Testis (tissue), 3 donors: ENCODE measurements around the gene ST6GAL1. TPM values are rescaled to one million over a fixed set of nuclear protein-coding genes. Genes with fewer than 3 reads are reported as not detected.

Experiments used
- DNase-seq: peaks from one replicate; pipeline ENCODE4 v3.0.0-alpha.2; 2019
- H3K27ac ChIP-seq, 2 donors: fragments of 200-600 bp; sonication (generic); one replicate each; pipeline ENCODE4 v1.5.1; 2019
- H3K27me3 ChIP-seq: fragments of 200-600 bp; sonication (generic); one replicate; pipeline ENCODE4 v1.5.1; 2019
- H3K36me3 ChIP-seq: fragments of 200-600 bp; sonication (generic); one replicate; pipeline ENCODE4 v1.5.1; 2017; ENCODE audit warnings: low read depth; ENCODE audit errors: missing control alignments
- H3K4me1 ChIP-seq: fragments of 200-600 bp; sonication (generic); one replicate; pipeline ENCODE4 v1.5.1; 2019
- H3K4me3 ChIP-seq, 2 donors: fragments of 200-600 bp; sonication (generic); one replicate each; pipeline ENCODE4 v1.5.1; 2017 to 2019
- H3K9me3 ChIP-seq: fragments of 200-600 bp; sonication (generic); one replicate; pipeline ENCODE4 v1.5.1; 2017
- POLR2A ChIP-seq: fragments of 450-650 bp; IDR thresholded peaks from one replicate; pipeline ENCODE4 v1.6.1; 2017; ENCODE audit warnings: antibody characterized with exemption, mild to moderate bottlenecking, moderate library complexity
- WGBS, 2 donors: methylation state at CpG; one replicate each; pipeline ENCODE4 v1.1.5; 2018; 5-methylcytosine and 5-hydroxymethylcytosine counted together
- intact Hi-C: fragments of 100-400 bp; cut with DNase I; formaldehyde crosslinking; loops from one replicate; pipeline ENCODE4 v1.15.1; 2023; ENCODE audit warnings: low total_unique reads
- polyA plus RNA-seq: library from polyadenylated mRNA; stranded (reverse); fragments of 350-450 nt; fragmentation: Illumina TruSeq; extraction: RNeasy Lipid Tissue Mini Kit (QIAGEN cat#74804); gene quantifications from one replicate; pipeline ENCODE4 v1.2.3, GENCODE V29; 2014; ENCODE audit warnings: low read depth, low replicate concordance; ENCODE audit not compliant: insufficient read depth
- total RNA-seq, 2 donors: library from RNA; depleted of rRNA; stranded (reverse); fragments of >200 nt; gene quantifications; one replicate each; pipeline ENCODE4 v1.2.3, GENCODE V29; 2016
- TF ChIP-seq, protein P1 (sequence below), 3 experiments: fragments of 450-650 bp in 2 of 3; fragments of 200-600 bp in 1 of 3; sonication (generic) in 1 of 3; IDR thresholded peaks; one replicate each; pipeline ENCODE4 v1.5.1; 2016 to 2019; ENCODE audit warnings: antibody characterized with exemption in 3 of 3, mild to moderate bottlenecking in 2 of 3, moderate library complexity in 1 of 3

Gene ST6GAL1
- total and polyA plus RNA-seq, 3 donors from 2014 or later = 12.8 to 26.3 (median 16.9) TPM

DNA sequence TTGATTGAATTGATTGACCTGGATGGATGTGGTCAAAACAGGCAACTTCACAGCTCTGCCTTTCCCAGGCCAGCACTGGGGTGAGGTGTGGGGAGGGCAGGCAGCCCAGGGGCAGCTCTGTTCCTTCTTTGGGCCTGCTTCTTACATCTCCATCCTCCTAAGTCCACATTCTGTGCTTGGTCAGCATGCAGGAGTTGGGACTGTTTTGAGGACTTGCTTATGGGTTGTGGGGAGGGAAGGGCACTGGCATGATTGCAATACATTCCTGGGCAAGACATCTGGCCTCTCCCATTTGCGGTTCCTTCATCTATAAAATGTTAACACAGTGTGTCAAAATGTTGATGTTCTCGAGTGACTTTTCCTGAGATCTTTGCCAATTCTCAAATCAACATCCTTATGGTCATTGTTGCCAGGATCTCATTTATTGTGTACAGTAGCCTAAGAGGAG, 84.1 kb downstream of the ST6GAL1 start:
- DNase-seq = no peak
- intact Hi-C loops = no loop called here
- H3K4me1 ChIP-seq = peaks cover 14% of the 10 kb centered on the region
- H3K36me3 ChIP-seq = no peaks in the 10 kb centered on the region
- no peak overlapping the region for H3K27ac ChIP-seq
- H3K4me3 ChIP-seq = no peak overlapping the region
- H3K9me3 ChIP-seq = no peaks in the 10 kb centered on the region
- WGBS, 2 donors = 40 to 53% methylated on average over 2 of the region's 2 CpGs
- TF ChIP-seq, protein P1, sequence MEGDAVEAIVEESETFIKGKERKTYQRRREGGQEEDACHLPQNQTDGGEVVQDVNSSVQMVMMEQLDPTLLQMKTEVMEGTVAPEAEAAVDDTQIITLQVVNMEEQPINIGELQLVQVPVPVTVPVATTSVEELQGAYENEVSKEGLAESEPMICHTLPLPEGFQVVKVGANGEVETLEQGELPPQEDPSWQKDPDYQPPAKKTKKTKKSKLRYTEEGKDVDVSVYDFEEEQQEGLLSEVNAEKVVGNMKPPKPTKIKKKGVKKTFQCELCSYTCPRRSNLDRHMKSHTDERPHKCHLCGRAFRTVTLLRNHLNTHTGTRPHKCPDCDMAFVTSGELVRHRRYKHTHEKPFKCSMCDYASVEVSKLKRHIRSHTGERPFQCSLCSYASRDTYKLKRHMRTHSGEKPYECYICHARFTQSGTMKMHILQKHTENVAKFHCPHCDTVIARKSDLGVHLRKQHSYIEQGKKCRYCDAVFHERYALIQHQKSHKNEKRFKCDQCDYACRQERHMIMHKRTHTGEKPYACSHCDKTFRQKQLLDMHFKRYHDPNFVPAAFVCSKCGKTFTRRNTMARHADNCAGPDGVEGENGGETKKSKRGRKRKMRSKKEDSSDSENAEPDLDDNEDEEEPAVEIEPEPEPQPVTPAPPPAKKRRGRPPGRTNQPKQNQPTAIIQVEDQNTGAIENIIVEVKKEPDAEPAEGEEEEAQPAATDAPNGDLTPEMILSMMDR (IDR thresholded peaks at IDR 0.05) = no peak
- H3K27me3 ChIP-seq = no peaks in the 10 kb centered on the region

DNA sequence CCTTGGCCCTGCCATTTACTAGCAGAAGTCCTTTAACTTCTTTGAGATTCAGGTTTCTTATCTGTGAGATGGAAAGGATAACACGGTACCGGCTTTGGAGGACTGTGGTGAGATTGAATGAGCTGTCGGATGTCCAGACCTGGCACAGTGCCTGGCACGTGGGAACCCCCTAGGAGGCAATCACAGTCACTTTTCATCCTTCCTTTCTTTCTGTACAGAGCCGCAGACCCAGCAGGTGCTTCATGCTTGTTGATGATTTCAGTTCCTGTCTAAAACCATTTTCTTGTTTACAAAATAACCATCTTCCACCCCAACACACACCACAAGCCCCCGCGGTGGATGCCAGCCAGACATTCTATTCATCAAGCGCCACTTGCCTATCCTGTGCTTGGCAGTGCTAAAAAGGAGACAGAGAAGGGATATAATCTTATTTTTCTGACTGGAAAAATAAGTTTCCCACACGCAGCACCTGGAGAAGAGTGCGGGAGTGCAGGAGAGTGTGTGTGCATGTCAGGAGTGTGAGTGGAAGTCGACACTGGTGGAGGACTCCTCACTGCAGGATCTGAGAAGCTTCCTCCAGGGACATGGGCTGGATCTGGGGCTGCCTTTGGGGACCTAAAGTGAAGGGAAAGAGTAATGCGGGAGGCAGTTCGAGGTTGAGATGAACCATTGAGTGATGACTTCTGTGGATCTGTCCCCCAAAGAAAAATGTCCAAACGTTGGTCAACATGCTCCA, 85.7 kb downstream of the ST6GAL1 start:
- DNase-seq = no peak
- Histone ChIP-seq H3K36me3 (no peaks in the 10 kb centered on the region), H3K4me3 (no peak overlapping the region), H3K4me1 (peaks cover 14% of the 10 kb centered on the region), H3K27me3 (no peaks in the 10 kb centered on the region), H3K27ac (no peak overlapping the region), H3K9me3 (no peaks in the 10 kb centered on the region)
- intact Hi-C loops = no loop called here
- TF ChIP-seq, protein P1 (IDR thresholded peaks at IDR 0.05) = no peak
- TF ChIP-seq POLR2A = no peak
- 81 to 82% methylated on average over 14 of the region's 14 CpGs for WGBS, 2 donors

DNA sequence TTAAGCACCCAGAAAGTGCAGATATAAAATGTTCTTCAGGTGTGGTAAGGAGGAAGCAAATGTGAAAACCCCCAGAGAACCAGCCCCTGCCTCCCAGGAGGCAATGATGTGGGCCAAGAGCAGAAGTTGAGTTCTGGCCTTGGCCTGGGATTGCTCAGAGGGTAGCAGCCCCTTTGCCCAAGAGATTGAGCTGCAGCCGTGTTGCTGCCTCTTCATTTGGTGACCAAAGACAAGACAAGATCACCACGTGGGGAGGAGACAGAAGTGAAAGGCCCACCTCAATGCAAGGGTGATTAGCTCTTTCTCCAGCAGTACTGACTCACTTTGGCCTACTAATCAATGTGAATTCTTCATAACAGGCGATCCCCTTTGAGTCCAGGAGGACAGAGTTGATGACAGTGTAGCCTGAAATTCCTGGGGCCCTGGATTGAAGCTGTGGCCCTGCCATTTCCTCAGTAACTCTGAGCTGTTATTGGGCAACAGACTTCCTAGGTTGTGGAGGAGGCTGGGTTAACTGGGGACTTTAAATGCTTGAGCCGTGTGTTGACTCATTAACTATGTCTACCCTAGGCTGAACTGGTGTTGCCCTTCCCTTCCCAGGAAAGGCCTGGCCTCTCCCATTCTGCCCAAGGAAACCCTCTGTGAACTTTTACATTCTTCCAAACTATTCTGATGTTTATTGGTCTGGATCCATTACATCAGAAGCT, 86.5 kb downstream of the ST6GAL1 start:
- intact Hi-C loops = no loop called here
- DNase-seq = no peak
- Histone ChIP-seq H3K27ac (no peak overlapping the region), H3K36me3 (no peaks in the 10 kb centered on the region), H3K4me3 (no peak overlapping the region), H3K9me3 (no peaks in the 10 kb centered on the region), H3K4me1 (peaks cover 14% of the 10 kb centered on the region), H3K27me3 (no peaks in the 10 kb centered on the region)
- TF ChIP-seq, protein P1 (IDR thresholded peaks at IDR 0.05) = no peak
- WGBS, 2 donors = 66 to 72% methylated on average over 4 of the region's 4 CpGs

DNA sequence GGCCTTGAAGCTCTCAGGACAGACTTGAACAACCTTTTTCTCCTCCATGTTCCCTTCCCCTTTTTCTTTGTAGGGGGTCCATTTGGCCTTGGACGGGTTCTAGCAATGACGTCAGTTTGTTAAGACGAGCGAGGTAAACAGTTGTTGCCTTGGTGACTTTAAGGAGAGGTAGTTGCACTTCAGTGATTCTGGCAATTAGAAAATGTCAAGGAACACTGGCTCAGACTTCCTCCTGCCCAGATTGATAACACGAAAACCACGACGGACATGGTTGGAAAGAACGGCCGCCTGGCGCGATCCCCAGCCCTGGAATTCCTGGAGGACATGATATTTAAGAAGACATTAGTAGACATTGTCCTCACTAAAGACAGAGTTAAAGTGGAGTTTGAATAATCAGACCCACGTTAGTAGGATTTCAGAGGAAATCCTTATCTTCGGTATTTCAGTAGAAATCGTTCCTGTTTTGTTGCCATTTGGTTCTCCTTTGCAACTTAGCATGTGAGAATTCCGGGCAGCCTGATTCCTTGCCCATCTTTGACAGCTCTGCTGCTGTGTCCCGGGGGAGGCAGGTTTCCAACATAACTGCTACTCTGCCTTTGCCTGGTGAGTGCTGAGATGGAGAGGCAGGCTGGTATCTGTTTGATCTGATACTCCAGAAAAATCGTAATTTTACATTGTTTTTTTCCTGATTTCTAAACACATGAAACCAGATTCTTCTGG, 87.3 kb downstream of the ST6GAL1 start:
- WGBS, 2 donors = 41 to 49% methylated on average over 16 to 17 of the region's 17 CpGs
- peak; percentile 78 for DNase-seq
- intact Hi-C loops = no loop called here

More for the DNA sequence above, 87.3 kb downstream of the ST6GAL1 start:
- Histone ChIP-seq H3K4me3 (no peak overlapping the region), H3K9me3 (no peaks in the 10 kb centered on the region), H3K4me1 (peaks cover 18% of the 10 kb centered on the region), H3K27ac (no peak overlapping the region), H3K36me3 (no peaks in the 10 kb centered on the region), H3K27me3 (no peaks in the 10 kb centered on the region)
- no peak for TF ChIP-seq POLR2A
- TF ChIP-seq, protein P1 (IDR thresholded peaks at IDR 0.05) = no peak
